Frontal cortex (tissue), 4 donors: ENCODE data around the gene BBX. TPM values are rescaled to one million over a fixed set of nuclear protein-coding genes. Genes with fewer than 3 reads are reported as not detected.

Experiments
- DNase-seq, 2 donors: peaks; one replicate each; pipeline ENCODE4 v3.0.0; 2012; ENCODE audit warnings: low spot score in 2 of 2
- FAIRE-seq: peaks from 2 replicates; lab custom pipeline; 2012; peaks lifted over from hg19 to GRCh38; lab: Jason Lieb, UNC
- total RNA-seq: library from RNA; depleted of rRNA; stranded (reverse); fragments of >200 nt; gene quantifications from one replicate; pipeline ENCODE4 v1.2.3, GENCODE V29; 2014
- donor health status: control.
- donor health status: control.
- donor health status: control.

The BBX gene
- total RNA-seq, 1 donor from 2014 or later = 19.6 TPM

GRCh38 chr3:107772016-107772415 is 249.3 kb downstream of the BBX start:
- DNase-seq (no peak), FAIRE-seq (no peak)

DNA sequence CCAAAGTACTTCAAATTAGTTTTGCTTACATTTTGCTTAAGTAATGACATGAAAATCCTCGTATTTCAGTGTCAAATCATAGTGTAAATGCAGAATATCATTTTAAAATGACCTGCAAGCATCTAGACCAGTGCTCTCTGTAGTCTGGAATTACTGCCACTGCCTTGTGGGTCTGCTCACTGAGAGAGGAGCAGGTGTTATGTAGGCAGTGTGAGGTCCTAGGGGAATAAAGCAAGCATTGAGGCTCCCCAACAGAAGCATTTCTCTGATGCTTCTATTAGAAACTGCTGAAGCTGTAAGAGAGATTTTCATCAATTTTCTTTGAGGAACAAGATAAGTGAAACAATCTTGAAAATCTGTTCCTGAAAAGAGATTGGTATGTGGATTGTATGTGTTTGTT is 253.2 kb downstream of the BBX start:
- no peak for FAIRE-seq
- no peak for DNase-seq

DNA sequence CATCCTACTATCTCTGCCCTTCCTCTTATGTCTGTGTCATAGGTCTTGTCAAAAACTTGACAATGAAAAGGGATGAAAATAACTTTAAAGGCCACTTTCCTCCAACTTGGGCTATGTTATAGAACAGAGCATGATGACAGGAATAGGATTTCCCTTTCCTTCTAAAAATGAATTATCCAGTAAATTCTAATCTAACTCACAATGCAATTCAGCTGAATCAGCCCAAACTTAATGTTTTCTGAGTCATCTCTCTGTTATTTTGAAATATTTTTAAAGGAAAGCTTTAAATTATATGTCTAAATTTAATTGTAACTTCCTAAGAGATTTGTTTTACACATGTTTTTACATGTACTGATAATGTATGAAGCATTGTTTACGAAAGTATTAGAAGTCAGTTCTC is 258.5 kb downstream of the BBX start:
- FAIRE-seq = peak; percentile 31
- no peak for DNase-seq

DNA sequence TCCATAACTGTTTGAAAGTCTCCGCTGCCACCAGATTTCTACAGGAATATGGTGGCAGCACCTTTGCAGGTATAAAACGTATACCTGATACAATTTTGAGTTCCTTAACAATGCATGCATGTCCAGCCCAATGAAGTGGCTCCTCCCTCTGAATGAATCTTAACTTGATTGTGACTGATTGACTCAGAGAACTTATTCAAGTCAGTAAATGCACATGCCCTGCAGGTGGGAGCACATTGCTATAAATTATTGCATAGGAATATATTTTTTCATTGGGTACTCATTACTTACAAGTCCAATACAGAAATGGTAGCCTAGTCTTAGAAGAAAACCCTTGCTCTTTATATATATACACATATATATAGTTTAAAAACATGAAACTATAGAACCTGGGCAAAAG is 259.3 kb downstream of the BBX start:
- DNase-seq (no peak), FAIRE-seq (no peak)

GRCh38 chr3:107790612-107791011 is 267.9 kb downstream of the BBX start:
- FAIRE-seq = no peak

GRCh38 chr3:107791027-107791426 is 268.3 kb downstream of the BBX start:
- DNase-seq (no peak), FAIRE-seq (no peak)

More at GRCh38 chr3:107790612-107791011, 267.9 kb downstream of the BBX start:
- no peak for DNase-seq

DNA sequence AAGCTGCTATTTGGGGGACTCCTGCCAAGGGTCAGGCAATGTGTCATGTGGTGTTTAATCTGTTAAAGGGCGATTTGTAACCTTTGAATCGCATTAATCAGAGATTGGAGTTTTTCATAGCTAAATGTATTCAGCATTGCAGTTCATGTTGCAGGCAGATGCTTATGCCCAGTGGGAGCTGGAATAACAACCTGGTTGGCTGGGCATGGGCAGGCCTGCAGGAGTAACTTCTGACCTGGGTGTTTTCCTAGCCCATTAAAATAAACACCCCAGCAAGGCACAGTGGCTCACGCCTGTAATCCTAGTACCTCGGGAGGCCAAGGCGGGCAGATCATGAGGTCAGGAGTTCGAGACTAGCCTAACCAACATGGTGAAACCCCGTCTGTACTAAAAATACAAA is 268.7 kb downstream of the BBX start:
- FAIRE-seq (no peak), DNase-seq (no peak)

- FAIRE-seq = no peak
- no peak for DNase-seq
These were observed 272.1 kb downstream of the BBX start for GRCh38 chr3:107794664-107795443.

- no peak for FAIRE-seq
- no peak for DNase-seq
These were observed 272.8 kb downstream of the BBX start for GRCh38 chr3:107795514-107796094.

DNA sequence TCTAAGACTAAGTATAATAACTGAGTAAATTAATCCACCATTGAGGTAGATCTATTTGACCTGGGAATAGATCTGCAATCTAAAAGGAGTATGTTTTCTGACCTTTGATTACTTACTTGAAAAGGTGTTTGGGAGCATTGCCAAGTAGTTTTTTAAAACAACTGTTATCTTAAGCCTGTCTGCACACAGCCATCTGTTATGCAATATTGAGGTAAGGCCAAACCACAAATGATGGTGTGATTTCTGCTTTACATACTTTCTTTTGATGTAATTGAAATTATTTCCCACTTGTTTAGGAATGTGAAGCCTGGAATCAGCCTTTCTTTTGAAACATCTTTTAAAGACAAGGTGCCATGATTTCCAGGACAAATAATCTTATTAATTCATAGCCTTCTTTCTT is 274.0 kb downstream of the BBX start:
- DNase-seq (no peak), FAIRE-seq (no peak)

GRCh38 chr3:107797586-107797985 is 274.8 kb downstream of the BBX start:
- FAIRE-seq (no peak), DNase-seq (no peak)

DNA sequence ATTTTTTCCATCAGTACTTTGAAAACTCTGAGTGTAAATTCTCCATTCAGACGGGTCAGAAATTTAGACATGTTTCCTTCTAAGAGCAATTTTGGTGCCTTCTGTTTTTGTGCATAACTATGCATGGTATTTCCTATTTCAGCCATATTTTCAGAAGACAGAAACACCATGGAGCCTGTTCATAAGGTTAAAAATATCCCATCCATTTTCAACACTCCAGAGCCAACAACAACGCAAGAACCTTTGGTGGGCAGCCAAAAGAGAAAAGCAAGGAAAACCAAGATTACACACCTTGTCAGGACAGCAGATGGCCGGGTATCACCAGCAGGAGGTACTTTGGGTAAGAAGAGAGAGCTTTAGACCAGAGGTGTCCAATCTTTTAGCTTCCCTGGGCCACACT is 275.6 kb downstream of the BBX start:
- FAIRE-seq (no peak), DNase-seq (no peak)

GRCh38 chr3:107800710-107801109 is 277.9 kb downstream of the BBX start:
- FAIRE-seq (no peak), DNase-seq (no peak)

DNA sequence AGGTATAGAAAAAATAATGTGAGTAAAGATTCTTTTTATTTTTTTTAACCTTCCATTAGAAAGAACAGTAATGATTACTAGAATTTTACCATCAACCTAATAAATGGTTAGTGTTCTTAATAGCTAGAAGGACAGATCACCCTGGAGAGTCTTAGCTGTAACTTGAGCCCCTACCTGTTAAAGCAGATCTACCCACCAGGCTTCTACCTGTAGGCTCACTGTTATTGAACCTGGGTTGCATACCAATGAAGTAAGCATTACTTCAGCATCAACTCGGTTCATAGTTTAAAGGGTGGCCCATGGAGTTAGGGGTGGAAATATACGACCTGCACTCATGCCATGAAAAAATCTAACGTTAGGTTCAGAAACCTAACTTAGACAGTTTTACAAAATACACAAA is 280.4 kb downstream of the BBX start:
- DNase-seq (no peak), FAIRE-seq (no peak)

GRCh38 chr3:107806021-107806420 is 283.3 kb downstream of the BBX start:
- FAIRE-seq (no peak), DNase-seq (no peak)

DNA sequence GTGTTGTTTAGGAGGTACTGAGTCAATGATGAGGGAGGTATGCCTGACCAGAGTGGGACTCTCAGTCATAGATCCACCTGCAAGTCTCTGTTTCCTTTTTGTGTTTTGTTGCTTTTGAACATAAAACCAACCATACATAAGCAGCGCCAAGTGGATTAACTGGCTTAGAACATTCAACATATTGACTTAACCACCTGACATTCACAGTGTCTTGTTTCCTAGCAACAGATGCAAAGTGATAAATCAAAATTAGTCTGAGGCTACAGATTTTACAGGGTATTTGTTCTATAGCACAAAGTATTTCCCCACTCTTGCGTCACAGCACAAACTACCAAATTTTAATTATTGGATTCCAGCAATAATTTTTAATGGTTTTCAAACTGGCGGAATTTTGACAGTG is 283.8 kb downstream of the BBX start:
- FAIRE-seq (no peak), DNase-seq (no peak)

GRCh38 chr3:107810171-107811071 is 287.7 kb downstream of the BBX start:
- DNase-seq (no peak), FAIRE-seq (no peak)

- no peak for DNase-seq
- no peak for FAIRE-seq
These were observed 290.3 kb downstream of the BBX start for GRCh38 chr3:107813026-107813425.

DNA sequence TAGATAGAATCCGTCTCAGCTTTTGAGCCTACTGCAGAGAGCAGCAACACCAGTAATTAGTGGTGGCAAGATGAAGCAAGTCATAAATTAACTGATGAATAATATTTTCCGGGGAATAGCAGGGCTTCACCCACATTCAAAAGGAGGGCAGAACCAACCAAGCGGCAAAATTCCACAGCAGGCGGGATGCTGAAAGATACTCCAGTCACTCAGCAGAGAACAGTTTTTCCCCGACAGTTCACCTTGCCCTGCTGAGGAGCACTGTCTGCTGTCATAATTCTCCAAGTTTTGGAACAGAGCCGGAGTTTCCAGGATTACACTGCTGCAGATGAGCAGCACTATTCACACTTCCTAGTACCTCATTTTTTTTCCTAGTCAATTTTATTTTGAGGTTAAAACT is 293.3 kb downstream of the BBX start:
- no peak for DNase-seq

DNA sequence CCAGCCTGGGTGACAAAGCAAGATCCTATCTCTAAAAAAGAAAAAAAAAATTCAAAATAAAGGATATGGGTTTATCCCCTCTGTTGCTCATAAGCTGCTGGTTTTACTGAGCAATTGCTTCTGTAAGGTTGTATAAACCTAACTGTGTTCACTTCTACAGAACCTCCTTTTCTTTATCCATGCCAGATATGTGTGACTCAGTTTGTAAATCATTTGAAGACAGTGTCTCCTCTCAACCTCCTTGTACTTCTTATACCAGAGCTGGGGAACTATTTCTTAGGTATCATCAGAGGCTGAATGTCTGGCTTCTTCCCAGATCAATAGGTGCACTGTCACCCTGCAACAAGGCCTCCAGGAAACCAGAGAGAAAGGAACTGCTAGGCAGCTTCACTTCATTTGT is 294.3 kb downstream of the BBX start:
- FAIRE-seq (no peak), DNase-seq (no peak)

More for the DNA sequence above, 293.3 kb downstream of the BBX start:
- no peak for FAIRE-seq

- DNase-seq (no peak), FAIRE-seq (no peak)
These were observed 295.3 kb downstream of the BBX start for GRCh38 chr3:107818025-107818424.
